Stimulated activated CD8-positive, alpha-beta memory T cell treated with anti-CD3 and anti-CD28 coated beads, Interleukin-7, amount 100 ng/mL, for 24 hours (primary cell): ENCODE measurements around the gene DHRS7B.
"Not testable (repeated sequence)": the region's sequence is repeated elsewhere in the genome, so short reads cannot be mapped to it uniquely, and the experiment has no call there.

Source experiments
- DNase-seq: peaks from one replicate; pipeline ENCODE4 v3.0.0-alpha.2; 2020; ENCODE audit warnings: low read depth

DHRS7B gene

DNA sequence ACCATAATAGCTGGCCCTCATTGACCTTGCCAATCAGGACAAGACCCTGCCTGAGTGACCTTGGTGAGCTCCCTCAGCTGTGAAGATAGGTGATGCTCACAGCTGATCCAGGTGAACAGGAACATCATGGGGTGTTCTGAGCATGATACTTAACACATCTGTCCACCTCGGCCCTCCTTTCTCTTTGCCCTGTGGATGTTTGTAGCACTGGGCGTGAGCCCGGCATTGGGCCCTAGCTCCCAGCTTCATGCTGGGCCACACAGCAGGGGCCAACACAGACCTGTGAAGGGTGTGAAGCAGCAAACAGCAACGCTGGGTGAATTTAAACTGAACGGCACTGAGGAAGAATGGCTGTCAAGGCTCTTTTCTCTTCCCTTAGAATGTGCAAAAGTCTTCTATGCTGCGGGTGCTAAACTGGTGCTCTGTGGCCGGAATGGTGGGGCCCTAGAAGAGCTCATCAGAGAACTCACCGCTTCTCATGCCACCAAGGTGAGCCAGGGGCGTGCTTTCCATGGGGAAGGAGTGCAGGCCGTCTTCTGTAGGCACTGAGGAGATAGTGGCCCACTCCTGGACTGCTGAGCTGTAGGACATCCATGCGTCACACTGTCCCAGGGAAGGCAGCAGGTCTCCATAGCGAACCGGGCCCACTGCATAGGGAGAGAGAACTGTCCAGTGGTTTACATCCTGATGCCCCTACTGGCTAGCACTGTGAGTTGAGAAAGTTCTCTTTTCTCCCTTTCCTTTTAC lies 51.3 kb downstream of the DHRS7B start:
- no peak for DNase-seq

DNA sequence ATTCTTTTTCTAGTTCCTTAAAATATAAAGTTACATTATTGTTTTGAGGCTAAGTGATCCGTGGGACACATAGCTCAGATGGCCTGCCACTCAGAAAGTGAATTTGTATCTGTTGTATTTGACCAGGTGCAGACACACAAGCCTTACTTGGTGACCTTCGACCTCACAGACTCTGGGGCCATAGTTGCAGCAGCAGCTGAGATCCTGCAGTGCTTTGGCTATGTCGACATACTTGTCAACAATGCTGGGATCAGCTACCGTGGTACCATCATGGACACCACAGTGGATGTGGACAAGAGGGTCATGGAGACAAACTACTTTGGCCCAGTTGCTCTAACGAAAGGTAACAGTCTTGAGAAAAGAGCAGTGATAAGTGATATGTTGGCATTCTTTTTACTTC lies 56.7 kb downstream of the DHRS7B start:
- no peak for DNase-seq

- no peak for DNase-seq
Measured at GRCh38 chr17:21184570-21184969, 57.8 kb downstream of the DHRS7B start.

- DNase-seq = no peak
Measured at GRCh38 chr17:21185061-21185460, 58.3 kb downstream of the DHRS7B start.

- DNase-seq = no peak
Measured at GRCh38 chr17:21186399-21187187, 59.8 kb downstream of the DHRS7B start.

GRCh38 chr17:21189361-21189760 lies 62.6 kb downstream of the DHRS7B start:
- DNase-seq = no peak

DNA sequence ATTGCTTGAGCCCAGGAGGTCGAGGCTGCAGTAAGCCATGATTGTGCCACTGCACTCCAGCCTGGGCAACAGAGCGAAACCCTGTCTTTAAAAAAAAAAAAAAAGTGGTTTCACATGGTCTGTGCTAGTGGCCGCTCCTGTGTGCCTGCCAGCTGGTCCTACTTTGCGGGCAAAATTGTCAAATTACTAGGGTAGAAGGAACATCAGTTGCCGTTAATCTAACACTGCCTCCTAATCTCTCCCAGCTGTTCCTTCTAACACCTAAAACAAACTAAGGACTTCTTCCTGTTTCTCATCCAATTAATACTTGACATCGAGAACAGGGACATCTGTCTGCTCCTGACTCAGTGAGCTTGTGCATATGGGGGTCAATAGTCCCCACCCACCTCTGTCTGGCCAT lies 63.3 kb downstream of the DHRS7B start:
- DNase-seq = no peak

- DNase-seq = no peak
Measured at GRCh38 chr17:21191698-21192097, 64.9 kb downstream of the DHRS7B start.

GRCh38 chr17:21192414-21192813 lies 65.7 kb downstream of the DHRS7B start:
- not testable (repeated sequence) for DNase-seq

GRCh38 chr17:21193031-21193430 lies 66.3 kb downstream of the DHRS7B start:
- DNase-seq = no peak

DNA sequence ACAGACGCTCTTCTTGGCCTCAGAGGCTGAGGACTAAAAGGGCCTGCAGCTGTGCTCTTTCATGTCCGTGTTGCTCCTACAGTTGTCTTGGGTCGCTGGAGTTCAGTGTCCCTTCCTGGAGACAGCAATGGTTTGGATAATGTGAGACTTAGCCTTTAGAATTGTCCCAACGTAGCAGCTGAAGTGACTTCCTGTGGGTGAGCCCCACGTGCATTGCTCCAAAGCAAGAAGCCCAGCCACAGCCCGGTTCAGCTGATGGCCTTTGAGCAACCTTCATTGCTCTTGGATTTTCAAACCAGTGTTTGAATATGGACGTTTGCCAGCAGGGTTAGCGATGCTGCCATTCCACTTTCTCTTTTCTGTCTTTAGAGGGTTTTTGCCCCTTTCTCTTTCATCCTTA lies 67.5 kb downstream of the DHRS7B start:
- no peak for DNase-seq

- DNase-seq = no peak
Measured at GRCh38 chr17:21194703-21195102, 67.9 kb downstream of the DHRS7B start.

DNA sequence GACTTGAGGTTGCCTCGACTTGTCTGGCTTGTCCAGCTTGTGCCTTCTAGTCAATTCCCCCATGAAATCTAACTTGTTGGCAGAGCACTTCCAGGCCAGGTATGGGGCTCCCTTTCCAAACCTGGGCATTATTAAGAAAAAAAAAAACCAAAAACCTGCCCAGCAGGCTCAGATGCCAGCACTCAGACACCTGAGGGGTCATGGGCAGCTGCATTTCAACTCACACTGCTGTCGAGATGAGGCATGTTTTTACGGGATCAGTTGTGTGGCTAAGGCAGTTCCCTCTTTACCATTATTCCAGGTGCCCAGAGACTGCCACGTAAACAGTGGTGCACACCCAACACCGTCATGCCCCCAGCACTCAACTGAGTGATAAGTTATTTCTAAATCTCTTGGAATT lies 69.4 kb downstream of the DHRS7B start:
- no peak for DNase-seq

DNA sequence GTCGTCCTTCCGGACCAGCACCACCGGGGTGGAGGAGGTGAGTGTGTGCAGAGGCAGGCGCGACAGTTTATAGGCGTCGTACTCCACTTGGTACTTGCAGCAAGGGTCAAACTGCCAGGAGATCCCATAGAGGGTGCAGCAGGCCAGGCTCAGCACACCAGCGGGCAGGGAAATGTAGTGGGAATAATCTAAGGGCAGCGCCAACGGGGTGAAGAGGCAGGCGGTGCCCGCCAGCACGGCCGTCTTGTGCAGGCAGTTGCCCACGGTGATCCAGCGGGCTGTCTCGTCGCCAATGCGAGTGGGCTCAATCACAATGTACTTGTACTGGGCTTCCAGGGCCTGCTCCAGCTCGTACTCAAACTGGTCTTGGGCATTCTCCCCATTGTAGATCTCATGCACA lies 71.6 kb downstream of the DHRS7B start:
- no peak for DNase-seq

DNA sequence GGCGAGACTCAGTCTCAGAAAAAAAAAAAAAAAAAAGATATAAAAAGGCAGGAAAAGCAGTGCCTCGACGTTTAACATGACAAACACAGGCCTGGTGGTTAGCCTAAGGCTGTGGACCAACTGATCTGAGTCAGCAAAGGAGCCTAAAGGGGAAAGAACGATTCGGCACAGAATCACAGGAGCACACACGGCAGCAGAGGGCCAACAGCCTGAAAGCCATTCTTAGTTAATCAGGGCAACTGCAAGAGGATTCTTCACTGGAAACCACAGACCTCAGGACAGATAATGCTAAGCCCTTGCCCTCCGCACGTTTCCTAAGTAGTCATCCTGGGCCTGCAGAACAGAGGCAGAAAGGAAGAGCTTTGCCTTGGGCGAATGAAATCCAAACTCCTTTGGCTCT lies 72.5 kb downstream of the DHRS7B start:
- no peak for DNase-seq

DNA sequence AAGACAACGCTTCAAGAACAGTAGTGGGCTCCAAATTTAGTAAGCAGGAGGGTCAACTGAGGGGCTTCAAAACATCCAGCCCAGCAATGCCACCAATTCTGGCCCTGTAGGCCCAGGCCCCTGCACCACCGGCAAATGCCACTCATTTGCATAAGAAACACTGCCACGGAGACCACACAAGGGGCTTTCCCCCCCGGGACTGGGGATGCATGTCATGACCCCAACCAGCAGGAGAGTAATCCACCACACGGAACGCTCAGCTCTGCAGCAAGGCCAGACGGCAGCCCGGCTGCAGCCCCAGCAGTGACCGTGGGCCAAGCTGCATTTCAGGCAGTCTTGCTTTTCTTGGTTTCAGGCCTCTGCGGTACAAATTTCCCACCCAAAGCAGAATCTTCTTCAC lies 73.1 kb downstream of the DHRS7B start:
- no peak for DNase-seq

DNA sequence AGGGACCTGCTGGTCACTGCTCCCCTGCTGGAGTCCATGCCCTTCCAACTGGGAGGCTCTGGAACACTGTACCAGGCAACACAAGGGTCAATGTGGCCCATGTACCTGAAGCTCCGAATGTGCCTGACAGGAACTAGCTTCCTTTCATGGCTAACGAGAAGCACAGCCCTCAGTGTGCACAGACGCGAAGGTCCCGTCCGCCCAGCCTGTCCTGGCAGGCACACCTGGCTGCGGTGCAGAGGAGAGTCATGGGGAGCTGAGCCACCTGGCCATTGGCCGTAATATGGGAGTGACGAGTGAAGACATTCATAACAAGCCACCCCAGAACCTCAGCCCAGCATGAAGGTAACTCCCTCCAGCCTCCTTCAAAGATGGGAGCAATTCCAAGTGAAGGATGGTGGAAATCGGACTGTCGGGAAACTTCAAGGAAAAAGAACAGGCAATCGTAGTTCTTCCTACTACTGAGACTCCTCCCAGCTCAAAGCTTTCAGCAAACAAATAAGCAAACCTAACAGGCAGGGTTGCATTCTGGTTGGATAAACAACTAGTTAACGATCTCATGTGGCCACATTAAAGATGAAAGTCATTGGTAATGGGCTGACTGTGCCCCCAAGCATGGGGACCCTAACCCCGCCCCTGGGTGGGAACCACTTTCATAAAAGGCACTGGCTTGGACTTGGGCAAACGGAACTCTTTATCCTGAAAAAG lies 74.0 kb downstream of the DHRS7B start:
- DNase-seq = no peak

GRCh38 chr17:21201298-21201595 lies 74.5 kb downstream of the DHRS7B start:
- no peak for DNase-seq

- DNase-seq = no peak
Measured at GRCh38 chr17:21201874-21202273, 75.1 kb downstream of the DHRS7B start.

DNA sequence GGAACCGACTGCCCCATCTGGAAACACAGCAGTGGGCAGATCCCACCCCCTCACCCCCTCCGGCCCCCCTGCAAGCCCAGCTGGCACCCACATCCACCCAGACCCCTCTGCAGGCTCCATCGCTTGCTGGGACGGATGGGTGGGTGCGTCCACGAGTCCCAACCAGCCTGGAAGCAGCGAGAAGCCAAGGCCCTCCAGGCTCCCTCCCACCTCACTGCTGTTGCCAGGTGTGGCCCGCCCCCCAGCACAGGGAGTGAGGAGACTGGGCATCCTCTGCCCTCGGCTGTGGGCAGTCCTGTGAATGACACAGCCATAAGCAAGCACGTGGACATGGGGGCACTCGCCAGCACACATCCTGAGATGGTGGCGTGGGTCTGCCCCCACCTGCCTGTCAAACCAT lies 75.7 kb downstream of the DHRS7B start:
- no peak for DNase-seq

DNA sequence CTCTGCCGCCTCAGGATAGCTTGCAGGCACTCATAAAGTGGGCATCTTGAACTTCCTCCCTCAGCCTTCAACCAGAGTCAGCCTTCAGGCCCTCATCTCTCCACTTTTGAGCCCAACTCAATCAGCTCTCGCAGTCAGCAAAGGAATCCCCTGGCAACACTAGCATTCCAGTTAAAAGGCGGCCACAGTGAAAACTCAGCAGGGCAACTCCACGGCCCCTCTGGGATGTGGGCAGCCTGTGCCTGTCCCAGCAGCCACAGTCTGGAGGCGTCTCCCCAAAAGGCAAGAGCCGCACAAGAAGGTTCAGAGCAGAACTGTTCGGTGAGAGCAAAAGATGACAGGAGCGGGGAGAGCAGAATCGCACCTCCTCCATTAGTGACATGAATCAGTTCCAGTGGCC lies 78.2 kb downstream of the DHRS7B start:
- no peak for DNase-seq

GRCh38 chr17:21208352-21208751 lies 81.6 kb downstream of the DHRS7B start:
- DNase-seq = no peak

DNA sequence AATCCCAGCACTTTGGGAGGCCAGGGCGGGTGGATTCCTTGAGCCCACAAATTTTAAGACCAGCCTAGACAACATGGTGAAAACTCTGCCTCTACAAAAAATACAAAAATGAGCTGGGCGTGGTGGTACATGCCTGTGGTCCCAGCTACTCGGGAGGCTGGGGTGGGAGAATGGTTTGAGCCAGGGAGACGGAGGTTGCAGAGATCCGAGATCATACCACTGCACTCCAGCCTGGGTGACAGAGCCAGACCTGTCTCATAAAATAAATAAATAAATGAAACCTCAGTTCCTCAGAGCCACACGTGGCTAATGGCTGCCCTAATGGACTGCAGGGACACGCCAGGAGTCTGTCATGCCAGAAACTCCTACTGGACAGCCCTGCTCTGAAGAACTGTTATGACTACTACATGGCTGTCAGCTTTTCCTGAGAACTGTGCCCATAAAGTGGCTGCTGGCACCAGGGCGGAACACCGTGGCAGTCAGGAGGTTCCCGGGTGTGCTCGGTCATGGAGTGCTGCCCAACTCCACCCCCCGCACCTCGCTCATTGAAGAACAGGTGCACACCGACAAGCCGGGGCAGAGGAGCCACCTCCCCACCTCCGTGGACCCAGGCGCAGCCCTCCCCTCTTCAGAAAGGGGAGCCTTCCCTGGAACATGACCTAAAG lies 82.9 kb downstream of the DHRS7B start:
- no peak for DNase-seq
